ENCODE results near the gene COX15.

DNA sequence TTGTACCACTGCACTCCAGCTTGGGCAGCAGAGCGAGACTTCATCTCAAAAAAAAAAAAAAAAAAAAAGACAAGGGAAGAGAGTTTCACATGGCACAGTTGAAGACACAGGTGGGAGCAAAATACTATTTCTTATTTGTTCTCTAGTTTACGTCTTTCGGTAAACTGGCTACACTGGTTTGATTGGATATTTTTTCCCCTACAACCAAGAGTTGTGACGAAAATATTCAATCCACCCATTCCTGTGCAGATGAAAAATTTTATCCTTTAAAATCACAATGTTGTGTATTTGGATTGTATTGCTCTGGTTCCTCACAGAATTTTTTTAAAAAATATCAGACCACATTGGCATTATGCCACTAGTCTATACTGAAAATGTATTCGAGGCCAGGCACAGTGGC is 36.0 kb upstream of the COX15 start:
- TF ChIP-seq ZNF274 (IDR thresholded peaks at IDR 0.05; ENCODE audit: low read depth, low read length) (no peak), YY1 (IDR thresholded peaks at IDR 0.05; ENCODE audit: insufficient read depth, insufficient read length) (no peak), SUZ12 (IDR thresholded peaks at IDR 0.05; ENCODE audit: extremely low read depth, insufficient read depth, insufficient read length) (no peak)
